ENCODE data around the gene KRTAP26-1.

The KRTAP26-1 gene

DNA sequence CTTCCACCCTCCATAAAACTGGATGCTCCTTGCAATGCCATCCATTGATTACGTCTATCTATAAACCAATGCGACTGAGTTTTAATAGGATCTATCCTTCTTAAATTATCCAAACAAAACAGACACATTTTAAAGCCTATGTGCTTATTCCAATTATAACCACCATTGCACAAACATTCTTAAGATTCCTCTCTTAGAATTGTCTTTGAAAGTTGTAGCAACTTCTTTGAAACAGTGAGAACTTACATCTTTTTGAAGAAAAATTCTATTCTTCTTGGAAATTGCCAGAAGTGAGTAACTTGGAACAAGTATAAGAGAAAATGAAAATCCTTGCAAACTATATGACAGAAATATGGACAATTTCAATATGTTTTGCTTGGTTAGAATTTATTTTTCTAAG, at the start of gene KRTAP26-1:
Gene KRTAP26-1 (minus strand): TSS at position 101 of the 400 bp plus-strand sequence. CDS start 280 bp downstream, outside the sequence.
- DNase-seq: no peak

GRCh38 chr21:30355906-30356305, 35.8 kb upstream of the KRTAP26-1 start:
- no peak for DNase-seq

GRCh38 chr21:30354308-30355005, 34.3 kb upstream of the KRTAP26-1 start:
- no peak for DNase-seq

DNA sequence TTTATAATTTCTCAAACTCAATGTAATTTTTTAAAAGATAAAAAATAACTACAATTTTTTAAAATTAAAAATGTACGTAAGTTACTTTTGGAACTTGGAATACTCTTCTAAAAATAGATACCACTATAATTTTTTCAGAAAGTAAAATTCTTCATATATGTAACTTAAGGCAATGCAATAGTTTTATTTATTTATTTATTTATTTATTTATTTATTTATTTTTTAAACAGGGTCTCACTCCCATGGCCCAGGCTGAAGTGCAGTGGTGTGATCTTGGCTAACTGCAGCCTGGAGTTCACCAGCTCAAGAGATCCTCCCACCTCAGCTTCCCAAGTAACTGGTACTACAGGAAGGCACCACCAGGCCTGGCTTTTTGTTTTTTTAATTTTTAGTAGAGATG, 31.4 kb upstream of the KRTAP26-1 start:
- DNase-seq: no peak

DNA sequence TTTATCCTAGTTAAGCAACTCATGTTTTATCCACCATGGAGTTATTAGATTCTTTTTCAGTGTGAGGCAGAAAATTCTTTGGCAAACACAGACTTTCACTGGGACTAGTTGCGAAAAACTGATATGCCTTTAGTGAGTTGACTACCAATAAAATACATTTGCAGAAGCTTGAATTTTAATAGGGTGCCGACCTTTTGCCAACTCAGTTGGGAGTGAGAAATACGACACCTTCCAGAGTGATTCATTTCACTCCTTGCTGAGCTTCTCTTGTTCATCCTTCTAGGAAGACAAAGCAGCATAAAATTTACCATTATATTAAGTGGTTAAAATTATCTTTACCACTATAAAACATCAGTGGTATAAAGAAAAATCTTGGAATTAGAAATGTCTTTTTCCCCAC, 29.5 kb upstream of the KRTAP26-1 start:
- DNase-seq: no peak

- DNase-seq: no peak
Measured at GRCh38 chr21:30348506-30348905, 28.4 kb upstream of the KRTAP26-1 start, which contains the start of gene KRTAP23-1. Gene KRTAP23-1 (minus strand): TSS chr21:30348606. CDS start chr21:30348606, 0 bp downstream.

GRCh38 chr21:30345014-30345413, 24.9 kb upstream of the KRTAP26-1 start:
- no peak for DNase-seq

DNA sequence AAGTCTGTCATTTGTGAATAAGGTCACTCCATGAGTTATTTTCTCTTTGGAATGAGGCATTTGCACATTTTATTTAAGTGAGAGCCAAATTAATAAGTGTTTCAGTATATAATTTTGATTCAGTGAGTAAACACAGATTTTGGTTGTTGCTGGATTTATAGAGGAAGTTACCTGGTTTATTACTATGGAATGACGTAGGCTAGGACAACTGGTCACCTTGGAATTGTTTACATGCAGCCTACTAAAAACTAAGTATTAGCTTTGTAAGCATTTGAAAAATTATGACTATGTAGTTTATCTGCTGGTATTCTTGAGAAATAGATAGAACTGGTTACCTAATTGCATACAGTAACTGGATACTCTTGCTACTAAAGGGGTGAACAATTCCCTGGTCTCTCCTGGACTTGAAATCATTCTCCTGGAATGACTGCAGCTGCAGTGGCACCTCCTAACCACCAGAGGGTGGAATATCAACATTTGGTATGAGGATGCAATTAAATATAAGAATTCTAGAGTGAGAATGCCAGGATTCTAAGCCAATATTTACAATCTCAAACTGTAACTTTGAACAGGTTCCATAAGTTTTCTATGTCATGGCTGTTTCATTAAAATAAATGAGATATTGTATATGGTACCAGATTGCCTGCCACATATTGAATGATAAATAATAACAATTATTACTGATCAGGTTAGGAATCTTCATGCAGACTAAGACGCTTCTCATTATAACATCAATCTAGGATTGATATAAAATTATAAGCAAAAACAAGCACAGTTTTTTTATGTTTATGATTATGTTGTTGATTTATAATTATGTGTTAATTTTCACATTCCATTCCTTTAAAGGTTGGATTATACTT, 20.8 kb upstream of the KRTAP26-1 start:
- no peak for DNase-seq

GRCh38 chr21:30338717-30339116, 18.6 kb upstream of the KRTAP26-1 start:
- no peak for DNase-seq

DNA sequence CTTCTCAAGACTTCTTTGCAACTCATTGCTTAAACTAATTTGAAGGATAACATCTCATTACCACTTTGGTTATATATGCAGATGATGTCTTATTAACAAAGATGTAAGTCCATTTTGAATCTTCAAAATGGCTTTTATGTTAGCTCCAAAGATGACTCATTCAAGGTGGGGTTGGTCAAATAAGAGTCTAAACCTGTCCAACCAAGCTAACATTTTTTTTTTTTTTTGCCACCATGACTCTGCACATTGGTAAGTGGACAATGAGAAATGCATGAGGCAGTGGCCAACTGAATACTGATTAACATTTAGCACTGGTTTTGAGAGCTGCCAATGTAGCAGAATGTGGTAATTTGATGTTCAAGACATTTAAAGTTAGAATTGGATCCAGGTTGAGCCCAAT, 17.7 kb upstream of the KRTAP26-1 start:
- no peak for DNase-seq

GRCh38 chr21:30337276-30337744, 17.2 kb upstream of the KRTAP26-1 start, which contains the start of gene KRTAP27-1:
Gene KRTAP27-1 (minus strand): TSS chr21:30337694. CDS start chr21:30337668, 26 bp downstream.
- DNase-seq: no peak

DNA sequence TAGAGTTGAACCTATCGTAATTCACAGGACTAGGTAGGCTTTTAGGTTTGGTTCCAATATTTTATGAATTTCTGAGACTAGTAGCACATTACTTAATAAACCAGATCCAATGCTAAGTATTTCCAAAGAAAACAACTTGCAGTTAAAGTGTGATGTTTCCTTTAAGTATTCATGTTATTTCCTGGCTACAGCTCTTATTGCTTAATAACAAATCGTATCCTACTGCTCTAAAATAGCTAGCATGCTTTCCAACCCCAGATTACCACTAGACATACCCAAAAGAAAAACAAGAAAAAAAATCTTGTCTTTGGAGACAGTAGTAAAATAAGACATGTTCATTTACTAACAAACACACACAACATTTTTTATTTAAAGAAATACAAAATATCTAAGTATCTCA, 16.5 kb upstream of the KRTAP26-1 start:
- no peak for DNase-seq

- DNase-seq: no peak
Measured at GRCh38 chr21:30333736-30334135, 13.6 kb upstream of the KRTAP26-1 start.

GRCh38 chr21:30332681-30333080, 12.6 kb upstream of the KRTAP26-1 start:
- no peak for DNase-seq

DNA sequence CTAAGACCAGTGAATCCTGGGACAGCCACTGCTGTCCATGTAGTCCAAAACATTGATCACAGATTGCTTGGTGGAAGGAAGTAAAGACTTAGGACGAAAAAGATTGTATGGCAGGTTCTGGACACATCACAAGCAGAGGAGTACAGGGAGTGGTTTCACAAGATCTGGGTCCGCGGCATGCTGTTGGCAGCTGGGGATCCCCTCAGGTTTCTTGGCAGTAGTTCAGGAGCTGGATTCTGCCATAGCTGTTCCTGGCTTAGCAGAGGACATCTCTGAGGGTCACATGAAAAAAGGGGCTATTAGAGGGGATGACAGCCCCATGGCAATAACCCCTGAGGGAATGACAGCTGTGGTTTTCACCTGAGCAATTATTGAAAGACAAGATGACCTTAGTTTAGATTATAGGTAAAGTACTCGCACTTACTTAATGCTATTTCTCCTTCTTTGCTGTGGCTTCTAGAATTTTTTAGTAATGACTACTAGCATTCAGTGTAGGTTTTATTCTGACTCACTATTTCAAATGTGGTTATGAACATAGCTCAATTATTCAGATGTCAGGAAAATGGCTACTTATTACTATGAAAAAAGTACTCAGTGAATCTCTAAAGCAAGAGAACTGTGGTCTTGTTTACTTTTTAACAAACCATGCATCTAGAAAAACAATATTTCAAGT, 9.2 kb upstream of the KRTAP26-1 start:
- no peak for DNase-seq

DNA sequence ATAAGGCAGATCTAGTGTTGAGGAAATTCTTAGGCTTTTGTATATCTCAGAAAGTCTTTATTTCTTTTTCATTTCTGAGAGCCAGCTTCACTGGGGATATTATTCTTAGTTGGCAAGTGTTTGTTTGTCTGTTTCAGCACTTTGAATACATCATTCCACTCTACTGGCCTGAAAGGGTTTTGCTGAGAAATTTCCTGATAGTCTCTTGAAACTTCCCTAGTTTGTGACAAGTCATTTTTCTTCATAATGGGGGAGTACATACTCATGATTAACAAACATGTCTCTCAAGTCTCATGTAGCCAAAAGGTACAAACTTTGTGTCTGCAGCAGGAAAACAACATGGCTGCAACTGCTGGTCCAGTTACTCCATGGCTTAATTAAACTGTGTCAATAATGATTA, 6.3 kb upstream of the KRTAP26-1 start:
- DNase-seq: no peak

- no peak for DNase-seq
Measured at GRCh38 chr21:30315701-30316100, 4.4 kb downstream of the KRTAP26-1 start.

- DNase-seq: no peak
Measured at GRCh38 chr21:30306884-30307283, 13.2 kb downstream of the KRTAP26-1 start.

GRCh38 chr21:30305136-30305535, 15.0 kb downstream of the KRTAP26-1 start:
- no peak for DNase-seq

DNA sequence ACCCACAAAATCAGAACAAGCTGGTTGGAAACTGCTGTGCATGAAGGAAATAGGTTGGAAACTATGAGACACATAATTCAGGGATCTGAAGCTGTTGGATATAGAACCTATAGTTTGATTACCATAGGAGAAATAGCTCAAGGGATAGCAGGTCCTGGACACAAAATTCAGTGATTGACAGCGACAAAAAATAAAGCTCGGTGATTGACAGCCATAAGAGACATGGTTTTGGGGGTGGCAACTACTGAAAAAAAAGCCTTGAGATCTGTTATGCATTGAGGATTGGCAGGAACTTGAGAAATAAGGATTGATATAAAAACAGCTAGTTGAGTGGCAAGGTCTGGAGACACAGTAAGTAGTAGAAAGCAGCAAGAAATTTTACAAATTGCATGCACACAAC, 30.9 kb downstream of the KRTAP26-1 start, which contains the start of gene KRTAP25-1:
Gene KRTAP25-1 (minus strand): TSS at position 300 of the 400 bp plus-strand sequence. CDS start 24 bp downstream, at position 276.
- no peak for DNase-seq

DNA sequence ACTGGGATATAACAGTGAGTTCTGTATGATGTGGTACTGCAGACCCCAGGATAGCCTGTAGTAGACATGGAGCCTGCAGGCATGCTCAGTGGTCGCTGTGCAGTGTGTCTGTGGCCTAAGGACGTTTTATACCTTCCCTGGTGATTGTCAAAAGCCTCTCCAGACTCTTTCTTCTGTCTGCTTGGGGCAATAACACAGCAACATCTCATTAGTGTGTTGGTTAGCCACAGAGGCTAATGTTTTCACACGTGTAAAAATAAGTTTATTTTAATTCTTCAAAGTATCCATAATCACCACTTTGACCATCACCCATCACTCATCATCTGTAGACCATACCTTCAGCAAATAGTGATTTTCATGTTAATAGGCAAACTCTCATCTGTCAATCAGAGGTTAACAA, 37.3 kb downstream of the KRTAP26-1 start, which contains the start of gene KRTAP24-1:
Gene KRTAP24-1 (minus strand): TSS at position 101 of the 400 bp plus-strand sequence. CDS start 18 bp downstream, at position 83.
- no peak for DNase-seq

DNA sequence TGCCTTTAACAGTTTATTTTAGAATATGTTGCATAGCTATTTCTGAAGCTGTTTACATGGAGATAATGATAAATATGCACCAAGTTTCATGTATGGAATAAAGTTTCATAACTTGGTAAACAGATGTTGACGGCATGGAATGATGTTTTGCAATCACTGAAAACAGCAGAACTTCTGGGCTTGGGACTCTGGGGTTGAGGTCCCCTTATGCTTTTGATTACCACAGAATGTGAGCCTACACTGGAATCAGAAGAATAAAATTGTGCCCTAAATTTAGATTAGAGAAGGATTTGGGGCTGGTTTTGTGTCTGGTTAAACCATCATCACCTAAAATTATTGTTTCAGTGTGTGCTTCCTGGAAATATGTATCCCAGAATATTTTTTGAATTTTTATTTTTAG, 48.5 kb downstream of the KRTAP26-1 start:
- no peak for DNase-seq

- no peak for DNase-seq
Measured at GRCh38 chr21:30271156-30271555, 49.0 kb downstream of the KRTAP26-1 start.
